Ectodermal cell (in vitro differentiated cells): Measurements from ENCODE around the gene AKAP5.

Experiments used
- H3K27ac ChIP-seq: 2 replicates; pipeline ENCODE4 v1.7.0; 2013; ENCODE audit warnings: mild to moderate bottlenecking, low read depth, low read length; ENCODE audit not compliant: insufficient read depth, poor library complexity, severe bottlenecking
- H3K27me3 ChIP-seq: 2 replicates; pipeline ENCODE4 v1.7.0; 2013; ENCODE audit warnings: mild to moderate bottlenecking, low read length; ENCODE audit not compliant: insufficient read depth, control insufficient read depth, poor library complexity, severe bottlenecking
- H3K36me3 ChIP-seq: one replicate; pipeline ENCODE4 v1.7.0; 2013; ENCODE audit warnings: low read length; ENCODE audit not compliant: control insufficient read depth, insufficient read depth
- H3K4me1 ChIP-seq: one replicate; pipeline ENCODE4 v1.7.0; 2013; ENCODE audit warnings: low read length; ENCODE audit not compliant: control insufficient read depth, insufficient read depth
- H3K4me3 ChIP-seq: 2 replicates; pipeline ENCODE4 v1.7.0; 2013; ENCODE audit warnings: low read depth, low read length, control low read depth; ENCODE audit not compliant: insufficient read depth
- H3K9me3 ChIP-seq: 2 replicates; pipeline ENCODE4 v1.7.0; 2013; ENCODE audit warnings: mild to moderate bottlenecking, low read length, moderate library complexity; ENCODE audit not compliant: control insufficient read depth
- WGBS, 2 experiments: methylation state at CpG; one replicate each; pipeline ENCODE4 v1.1.7; 2013; ENCODE audit warnings: missing lambda C conversion rate in 2 of 2; 5-methylcytosine and 5-hydroxymethylcytosine counted together

AKAP5 gene

GRCh38 chr14:64438181-64438841, 27.0 kb upstream of the AKAP5 start:
- Histone ChIP-seq H3K4me1 (no peaks in the 10 kb centered on the region), H3K36me3 (peaks cover 31% of the 10 kb centered on the region), H3K4me3 (no peak overlapping the region), H3K27ac (no peak overlapping the region), H3K27me3 (no peaks in the 10 kb centered on the region), H3K9me3 (no peaks in the 10 kb centered on the region)
- 89 to 98% methylated on average over 3 of the region's 3 CpGs for WGBS, 2 experiments

GRCh38 chr14:64439141-64439540, 26.2 kb upstream of the AKAP5 start:
- H3K27ac ChIP-seq = no peak overlapping the region
- WGBS, 2 experiments = 96 to 99% methylated on average over 5 to 6 of the region's 6 CpGs

GRCh38 chr14:64440494-64440893, 24.8 kb upstream of the AKAP5 start:
- Histone ChIP-seq H3K9me3 (no peaks in the 10 kb centered on the region), H3K27ac (no peak overlapping the region), H3K27me3 (no peaks in the 10 kb centered on the region), H3K4me1 (no peaks in the 10 kb centered on the region), H3K36me3 (peaks cover 36% of the 10 kb centered on the region), H3K4me3 (no peak overlapping the region)
- WGBS, 2 experiments = 92 to 97% methylated on average over 3 of the region's 3 CpGs

More at GRCh38 chr14:64439141-64439540, 26.2 kb upstream of the AKAP5 start:
- peaks cover 36% of the 10 kb centered on the region for H3K36me3 ChIP-seq
- no peaks in the 10 kb centered on the region for H3K27me3 ChIP-seq
- H3K4me1 ChIP-seq = no peaks in the 10 kb centered on the region
- H3K9me3 ChIP-seq = no peaks in the 10 kb centered on the region
- H3K4me3 ChIP-seq = no peak overlapping the region

GRCh38 chr14:64442300-64442988, 22.9 kb upstream of the AKAP5 start:
- H3K4me1 ChIP-seq = no peaks in the 10 kb centered on the region
- WGBS, 2 experiments = 94 to 96% methylated on average over 17 of the region's 17 CpGs
- peaks cover 33% of the 10 kb centered on the region for H3K36me3 ChIP-seq
- no peaks in the 10 kb centered on the region for H3K9me3 ChIP-seq
- no peaks in the 10 kb centered on the region for H3K27me3 ChIP-seq
- no peak overlapping the region for H3K27ac ChIP-seq
- H3K4me3 ChIP-seq = no peak overlapping the region

GRCh38 chr14:64444140-64444539, 21.2 kb upstream of the AKAP5 start:
- peaks cover 26% of the 10 kb centered on the region for H3K36me3 ChIP-seq

GRCh38 chr14:64444984-64445845, 20.1 kb upstream of the AKAP5 start:
- Histone ChIP-seq H3K27me3 (no peaks in the 10 kb centered on the region), H3K4me3 (no peak overlapping the region), H3K27ac (no peak overlapping the region), H3K9me3 (no peaks in the 10 kb centered on the region), H3K36me3 (peaks cover 30% of the 10 kb centered on the region), H3K4me1 (no peaks in the 10 kb centered on the region)
- WGBS, 2 experiments = 87 to 89% methylated on average over 5 to 6 of the region's 7 CpGs

More at GRCh38 chr14:64444140-64444539, 21.2 kb upstream of the AKAP5 start:
- no peaks in the 10 kb centered on the region for H3K9me3 ChIP-seq
- WGBS, 2 experiments = 96% methylated on average over 11 of the region's 11 CpGs
- H3K4me3 ChIP-seq = no peak overlapping the region
- H3K27me3 ChIP-seq = no peaks in the 10 kb centered on the region
- no peaks in the 10 kb centered on the region for H3K4me1 ChIP-seq
- no peak overlapping the region for H3K27ac ChIP-seq

- Histone ChIP-seq H3K4me3 (no peak overlapping the region), H3K36me3 (peaks cover 22% of the 10 kb centered on the region), H3K4me1 (no peaks in the 10 kb centered on the region), H3K27me3 (no peaks in the 10 kb centered on the region), H3K27ac (no peak overlapping the region), H3K9me3 (no peaks in the 10 kb centered on the region)
- 94 to 96% methylated on average over 5 of the region's 5 CpGs for WGBS, 2 experiments
Observed at GRCh38 chr14:64447876-64448670, 17.2 kb upstream of the AKAP5 start.

GRCh38 chr14:64450255-64450654, 15.0 kb upstream of the AKAP5 start:
- Histone ChIP-seq H3K36me3 (peaks cover 27% of the 10 kb centered on the region), H3K4me1 (no peaks in the 10 kb centered on the region), H3K27me3 (no peaks in the 10 kb centered on the region), H3K9me3 (no peaks in the 10 kb centered on the region), H3K27ac (no peak overlapping the region), H3K4me3 (no peak overlapping the region)
- 94 to 96% methylated on average over 2 of the region's 2 CpGs for WGBS, 2 experiments

- H3K4me1 ChIP-seq = no peaks in the 10 kb centered on the region
- no peaks in the 10 kb centered on the region for H3K27me3 ChIP-seq
- no peak overlapping the region for H3K4me3 ChIP-seq
- WGBS, 2 experiments = 97 to 98% methylated on average over 10 of the region's 10 CpGs
- no peak overlapping the region for H3K27ac ChIP-seq
- H3K36me3 ChIP-seq = peaks cover 20% of the 10 kb centered on the region
- no peaks in the 10 kb centered on the region for H3K9me3 ChIP-seq
Observed at GRCh38 chr14:64454671-64455070, 10.6 kb upstream of the AKAP5 start.
